H1 (cell line): ENCODE data around the gene PTPRE. TPM values are rescaled to one million over a fixed set of nuclear protein-coding genes. Genes with fewer than 3 reads are reported as not detected.
A peak's percentile ranks its signal among the peaks of the same experiment; 100 is the strongest.

Experiments
- CTCF ChIA-PET: fragments of 300-600 bp; sonication (Branson Sonifier 250); formaldehyde crosslinking; loops from one replicate; lab custom pipeline; 2021; ENCODE audit not compliant: partially characterized antibody; lab: Charles Lee
- POLR2A ChIA-PET: fragments of 300-600 bp; sonication (Branson Sonifier 250); formaldehyde crosslinking; loops from one replicate; lab custom pipeline; 2021; ENCODE audit warnings: inconsistent platforms; ENCODE audit not compliant: partially characterized antibody; lab: Charles Lee
- DNase-seq, 2 experiments: peaks; one replicate each; pipeline versions ENCODE4 v3.0.0 to v3.0.0-alpha.2; 2010 to 2022; ENCODE audit warnings: low spot score in 2 of 2, low read depth in 1 of 2, mixed read lengths in 1 of 2
- FAIRE-seq: peaks from 2 replicates; lab custom pipeline; 2011; peaks lifted over from hg19 to GRCh38; lab: Jason Lieb, UNC
- H2AFZ ChIP-seq: 2 replicates; pipeline ENCODE4 v1.8.1; 2012; ENCODE audit warnings: low read length, inconsistent platforms
- H2AK5ac ChIP-seq: 2 replicates; pipeline ENCODE4 v1.6.1; 2013; ENCODE audit warnings: low read depth, low read length
- H2BK120ac ChIP-seq: replicated peaks from 2 replicates; pipeline ENCODE3; 2013; ENCODE audit warnings: low read depth, low read length, inconsistent platforms
- H2BK12ac ChIP-seq: 2 replicates; pipeline ENCODE4 v1.6.1; 2013; ENCODE audit warnings: low read depth, low read length
- H2BK15ac ChIP-seq: 2 replicates; pipeline ENCODE4 v1.6.1; 2013; ENCODE audit warnings: low read length
- H2BK20ac ChIP-seq: 2 replicates; pipeline ENCODE4 v1.6.1; 2013; ENCODE audit warnings: low read length
- H2BK5ac ChIP-seq: 2 replicates; pipeline ENCODE4 v1.6.1; 2013; ENCODE audit warnings: low read depth, low read length
- H3K14ac ChIP-seq: 2 replicates; pipeline ENCODE4 v1.6.1; 2013; ENCODE audit warnings: inconsistent platforms; ENCODE audit not compliant: insufficient read length
- H3K18ac ChIP-seq: 2 replicates; pipeline ENCODE4 v1.6.1; 2013; ENCODE audit warnings: low read length; ENCODE audit errors: extremely low read depth
- H3K23ac ChIP-seq: 2 replicates; pipeline ENCODE4 v1.6.1; 2013; ENCODE audit warnings: inconsistent platforms; ENCODE audit not compliant: insufficient read length
- H3K23me2 ChIP-seq: 2 replicates; pipeline ENCODE4 v1.6.1; 2013; ENCODE audit warnings: low read depth, low read length
- H3K27ac ChIP-seq: 2 replicates; pipeline ENCODE4 v1.6.1; 2011; ENCODE audit warnings: low read depth, low read length, inconsistent platforms
- H3K27me3 ChIP-seq, 4 experiments: replicated peaks in 1 of 4; 1 replicate in 1 of 4; 2 replicates in 3 of 4; pipeline versions ENCODE4 v1.6.1 to v1.8.1; 2011 to 2013; ENCODE audit warnings: low read length in 3 of 4, mild to moderate bottlenecking in 3 of 4, inconsistent platforms in 2 of 4, mixed read lengths in 2 of 4, moderate library complexity in 1 of 4; ENCODE audit not compliant: control insufficient read depth in 3 of 4, insufficient read depth in 3 of 4; ENCODE audit errors: extremely low read depth in 1 of 4
- H3K36me3 ChIP-seq, 4 experiments: 2 replicates each; pipeline versions ENCODE4 v1.6.1 to v1.8.1; 2011 to 2013; ENCODE audit warnings: mild to moderate bottlenecking in 4 of 4, low read length in 3 of 4, moderate library complexity in 2 of 4, control low read depth in 1 of 4, inconsistent platforms in 1 of 4; ENCODE audit not compliant: insufficient read depth in 4 of 4, control insufficient read depth in 2 of 4
- H3K4ac ChIP-seq: replicated peaks from 2 replicates; pipeline ENCODE3; 2013; ENCODE audit warnings: low read length, low read depth, mixed read lengths, inconsistent platforms; ENCODE audit not compliant: insufficient read length
- H3K4me1 ChIP-seq, 4 experiments: replicated peaks in 1 of 4; 1 replicate in 1 of 4; 2 replicates in 3 of 4; pipeline versions ENCODE4 v1.6.1 to v1.8.1; 2011 to 2013; ENCODE audit warnings: low read length in 3 of 4, inconsistent platforms in 2 of 4, mixed read lengths in 1 of 4; ENCODE audit not compliant: insufficient read depth in 4 of 4, control insufficient read depth in 3 of 4
- H3K4me2 ChIP-seq, 2 experiments: 2 replicates each; pipeline versions ENCODE4 v1.6.1 to v1.8.1; 2011 to 2013; ENCODE audit warnings: low read depth in 2 of 2, low read length in 2 of 2, control low read depth in 1 of 2, inconsistent platforms in 1 of 2, mild to moderate bottlenecking in 1 of 2; ENCODE audit not compliant: insufficient read depth in 1 of 2
- H3K4me3 ChIP-seq, 4 experiments: fragments of 200-600, 300-600 bp in 1 of 4; sonication (generic), shearing (Covaris generic), sonication (Bioruptor Twin) in 1 of 4; 2 replicates each; pipeline versions ENCODE4 v1.5.1 to v1.8.1; 2011 to 2016; ENCODE audit warnings: low read length in 4 of 4, low read depth in 3 of 4, control low read depth in 2 of 4, inconsistent platforms in 2 of 4, mild to moderate bottlenecking in 2 of 4, mixed read lengths in 1 of 4, moderate library complexity in 1 of 4; ENCODE audit not compliant: insufficient read depth in 2 of 4; ENCODE audit errors: extremely low read depth in 1 of 4
- H3K56ac ChIP-seq: replicated peaks from 2 replicates; pipeline ENCODE3; 2013; ENCODE audit warnings: low read depth, mild to moderate bottlenecking, mixed read lengths, low read length, inconsistent platforms; ENCODE audit not compliant: insufficient read length
- H3K79me1 ChIP-seq: 2 replicates; pipeline ENCODE4 v1.6.1; 2013; ENCODE audit warnings: low read depth, low read length, control low read depth
- H3K79me2 ChIP-seq, 2 experiments: 2 replicates each; pipeline versions ENCODE4 v1.6.1 to v1.8.1; 2012 to 2013; ENCODE audit warnings: low read length in 2 of 2, mild to moderate bottlenecking in 2 of 2, inconsistent platforms in 1 of 2; ENCODE audit not compliant: insufficient read depth in 2 of 2, control insufficient read depth in 1 of 2
- H3K9ac ChIP-seq, 4 experiments: replicated peaks in 1 of 4; 1 replicate in 1 of 4; 2 replicates in 3 of 4; pipeline versions ENCODE4 v1.6.1 to v1.8.1; 2011 to 2013; ENCODE audit warnings: low read depth in 3 of 4, low read length in 3 of 4, control low read depth in 2 of 4, mild to moderate bottlenecking in 2 of 4, moderate library complexity in 2 of 4, inconsistent platforms in 1 of 4; ENCODE audit errors: extremely low read depth in 1 of 4
- H3K9me3 ChIP-seq, 2 experiments: 2 replicates each; pipeline versions ENCODE4 v1.6.1 to v1.8.1; 2012 to 2013; ENCODE audit warnings: mild to moderate bottlenecking in 2 of 2, moderate library complexity in 2 of 2, control low read depth in 1 of 2, inconsistent platforms in 1 of 2, low read depth in 1 of 2, low read length in 1 of 2, mixed read lengths in 1 of 2; ENCODE audit not compliant: insufficient read depth in 2 of 2
- H4K20me1 ChIP-seq, 2 experiments: replicated peaks in 1 of 2; 2 replicates each; pipeline versions ENCODE3 to v1.8.1; 2011 to 2013; ENCODE audit warnings: inconsistent platforms in 2 of 2, low read length in 2 of 2, mild to moderate bottlenecking in 1 of 2; ENCODE audit not compliant: insufficient read depth in 2 of 2, control insufficient read depth in 1 of 2
- H4K5ac ChIP-seq: 2 replicates; pipeline ENCODE4 v1.6.1; 2013; ENCODE audit warnings: low read length, low read depth, mixed read lengths, inconsistent platforms; ENCODE audit not compliant: insufficient read length
- H4K8ac ChIP-seq: 2 replicates; pipeline ENCODE4 v1.8.0; 2013; ENCODE audit warnings: mild to moderate bottlenecking, moderate library complexity, low read length, inconsistent platforms; ENCODE audit not compliant: insufficient read depth; ENCODE audit errors: extremely low read depth
- H4K91ac ChIP-seq: replicated peaks from 2 replicates; pipeline ENCODE3; 2013; ENCODE audit warnings: low read length, mixed read lengths, inconsistent platforms; ENCODE audit not compliant: insufficient read length
- ASH2L ChIP-seq: fragments of 200-600, 300-600 bp; sonication (generic); IDR thresholded peaks from one replicate; pipeline ENCODE4 v1.7.1; 2017; ENCODE audit warnings: low read length
- GABPA ChIP-seq: IDR thresholded peaks from 2 replicates; pipeline ENCODE4 v1.6.1; 2011; ENCODE audit warnings: mild to moderate bottlenecking, low read length, moderate library complexity, borderline replicate concordance; ENCODE audit not compliant: insufficient read depth
- KDM4A ChIP-seq: IDR thresholded peaks from one replicate; pipeline ENCODE4 v1.7.1; 2012; ENCODE audit warnings: low read depth, mild to moderate bottlenecking, moderate library complexity, low read length, inconsistent platforms; ENCODE audit not compliant: severe bottlenecking
- WGBS, 2 experiments: shearing (Covaris generic) in 1 of 2; methylation state at CpG; one replicate each; pipeline versions ENCODE4 v1.1.6 to v1.1.7; 2013 to 2015; ENCODE audit warnings: low lambda C conversion rate in 2 of 2, mixed read lengths in 2 of 2, inconsistent platforms in 1 of 2, low coverage in 1 of 2, missing lambda C conversion rate in 1 of 2; ENCODE audit not compliant: insufficient replicate concordance in 2 of 2, insufficient coverage in 1 of 2, insufficient read length in 1 of 2; ENCODE audit errors: extremely low coverage in 1 of 2, missing lambda C conversion rate in 1 of 2; 5-methylcytosine and 5-hydroxymethylcytosine counted together
- polyA plus RNA-seq, 7 experiments: library from polyadenylated mRNA; depleted of rRNA in 3 of 7; stranded (reverse) in 5 of 7; unstranded in 2 of 7; fragments of >200 nt in 5 of 7; fragments of 200-250 nt in 2 of 7; gene quantifications; 1 replicate in 5 of 7; 2 replicates in 1 of 7; 4 replicates in 1 of 7; pipeline versions ENCODE4 v1.2.1 to v1.2.3, GENCODE V29; 2011 to 2013; ENCODE audit warnings: missing spikeins in 2 of 7, mixed read lengths in 2 of 7
- total RNA-seq: library from RNA; stranded (reverse); fragmentation: NEBNext Ultra II Directional; extraction: Animal tissue kit (Norgen Biotek cat#: 25700); gene quantifications from 2 replicates; pipeline ENCODE4 v1.2.1, GENCODE V29; 2021

The PTPRE gene
- total and polyA plus RNA-seq, 2 of the 8 experiments (the other 6 are each of a cell fraction or from before 2014, with no cell fraction given): 0.33 to 0.54 TPM

GRCh38 chr10:127968027-127968441 lies 61.1 kb downstream of the PTPRE start:
- POLR2A ChIA-PET: no interaction called here
- DNase-seq: no peak

More at GRCh38 chr10:127968027-127968441, 61.1 kb downstream of the PTPRE start:
- Histone ChIP-seq H3K9me3 (no peaks in the 10 kb centered on the region), H3K4ac (no peak overlapping the region), H3K56ac (no peak overlapping the region), H2BK15ac (no peak overlapping the region), H3K79me2 (no peaks in the 10 kb centered on the region), H3K79me1 (no peaks in the 10 kb centered on the region), H4K20me1 (no peaks in the 10 kb centered on the region), H4K5ac (no peak overlapping the region), H3K27me3 (no peaks in the 10 kb centered on the region), H4K91ac (no peak overlapping the region), H4K8ac (no peak overlapping the region), H3K14ac (no peak overlapping the region), H3K23ac (no peak overlapping the region), H3K18ac (peak overlapping the region; percentile 15; the same call in 1 of the 2 replicates), H2AK5ac (no peak overlapping the region), H2AFZ (no peak overlapping the region), H3K23me2 (0 out of 2 replicates have a peak, but pooled peaks cover under 1% of the 10 kb centered on the region), H2BK12ac (peak overlapping the region; percentile 46; the same call in 1 of the 2 replicates), H3K4me1 (peaks cover 6 to 11% (median 9%) of the 10 kb centered on the region in 4 experiments), H3K9ac (no peak overlapping the region), H2BK20ac (no peak overlapping the region), H3K27ac (no peak overlapping the region), H3K36me3 (no peaks in the 10 kb centered on the region), H2BK5ac (0 out of 2 replicates have a peak overlapping the region, but pooled peaks have one; percentile 5), H3K4me2 (peak overlapping the region; percentile 19 to 34; a peak in 2 of 4 replicates), H2BK120ac (no peak overlapping the region), H3K4me3 (no peak overlapping the region)
- CTCF ChIA-PET: interaction anchor here (1.0 to 1.4 kb wide), 3 partner anchors 9 to 114 kb away, joined by 3 to 4 read pairs (median 3); no protein-coding TSS in a partner anchor
- peak; percentile 52 for FAIRE-seq
- 79% methylated on average over 3 of the region's 3 CpGs; no CpG with 5 or more reads in 1 of the 2 experiments for WGBS, 2 experiments
- no peak for TF ChIP-seq GABPA
- peak; percentile 27 for TF ChIP-seq KDM4A
- peak; percentile 51 for TF ChIP-seq ASH2L
